ENCODE measurements around the gene DCST1. TPM values are rescaled to one million over a fixed set of nuclear protein-coding genes. Genes with fewer than 3 reads are reported as not detected.

Gene DCST1
- total and polyA plus RNA-seq, 2 of the 13 experiments (the other 11 are each of a cell fraction or from before 2014, with no cell fraction given) = 0.04 TPM; not detected in 1

DNA sequence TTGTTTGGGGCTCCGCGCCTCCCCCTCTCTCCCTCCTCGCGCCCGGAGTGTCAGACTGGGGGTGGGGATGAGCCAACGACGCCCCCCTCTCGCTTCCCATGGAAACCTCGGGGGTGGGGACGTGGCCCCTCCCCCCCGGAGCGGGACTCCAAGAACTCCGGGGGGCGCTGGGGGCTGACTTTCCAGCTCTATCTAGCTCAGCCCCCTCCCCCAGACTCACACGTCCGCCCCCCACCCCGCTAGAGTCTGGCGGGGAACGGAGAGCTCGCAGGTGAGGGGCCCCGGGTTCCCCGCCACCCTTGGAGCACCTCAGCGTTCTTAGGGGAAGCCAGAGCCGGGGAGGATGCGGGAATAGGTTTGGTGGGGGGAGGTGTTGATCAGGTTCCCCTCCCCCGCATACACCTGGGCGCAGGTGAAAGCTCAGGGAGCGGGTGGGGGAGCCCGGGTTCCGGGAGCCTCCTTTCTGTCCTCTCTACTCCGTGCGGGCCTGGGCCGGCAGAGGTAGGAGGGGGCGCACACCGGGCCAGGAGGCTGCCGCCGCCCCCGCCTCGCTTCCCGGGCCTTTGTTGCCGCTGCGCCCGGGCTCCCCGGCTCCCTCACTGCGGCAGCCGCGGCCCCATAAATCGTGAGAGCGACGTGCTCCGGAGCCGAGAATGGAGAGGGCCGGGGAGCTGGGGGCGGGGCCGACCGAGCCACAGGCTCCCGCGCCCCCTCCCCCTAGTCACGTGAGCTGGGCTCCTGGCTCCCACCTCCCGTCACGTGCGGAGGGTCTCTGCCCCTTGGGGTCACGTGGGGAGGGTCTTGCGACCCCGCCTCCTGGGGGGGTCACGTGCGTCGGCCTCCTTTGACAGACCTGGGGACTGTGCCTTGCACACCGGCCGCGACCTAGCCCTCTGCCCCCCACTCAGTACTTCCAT lies 46.9 kb downstream of the DCST1 start (continued):
- TF ChIP-seq, protein P1, sequence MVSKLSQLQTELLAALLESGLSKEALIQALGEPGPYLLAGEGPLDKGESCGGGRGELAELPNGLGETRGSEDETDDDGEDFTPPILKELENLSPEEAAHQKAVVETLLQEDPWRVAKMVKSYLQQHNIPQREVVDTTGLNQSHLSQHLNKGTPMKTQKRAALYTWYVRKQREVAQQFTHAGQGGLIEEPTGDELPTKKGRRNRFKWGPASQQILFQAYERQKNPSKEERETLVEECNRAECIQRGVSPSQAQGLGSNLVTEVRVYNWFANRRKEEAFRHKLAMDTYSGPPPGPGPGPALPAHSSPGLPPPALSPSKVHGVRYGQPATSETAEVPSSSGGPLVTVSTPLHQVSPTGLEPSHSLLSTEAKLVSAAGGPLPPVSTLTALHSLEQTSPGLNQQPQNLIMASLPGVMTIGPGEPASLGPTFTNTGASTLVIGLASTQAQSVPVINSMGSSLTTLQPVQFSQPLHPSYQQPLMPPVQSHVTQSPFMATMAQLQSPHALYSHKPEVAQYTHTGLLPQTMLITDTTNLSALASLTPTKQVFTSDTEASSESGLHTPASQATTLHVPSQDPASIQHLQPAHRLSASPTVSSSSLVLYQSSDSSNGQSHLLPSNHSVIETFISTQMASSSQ (IDR thresholded peaks at IDR 0.05; ENCODE audit: low read depth) = no peak
- TF ChIP-seq, protein P1 (CRISPR knock-in tag; IDR thresholded peaks at IDR 0.05; ENCODE audit: borderline replicate concordance) = no peak
- TF ChIP-seq HNRNPLL (IDR thresholded peaks at IDR 0.05; ENCODE audit: low read depth, low read length, poor library complexity, severe bottlenecking) = peak; percentile 45
- TF ChIP-seq KDM5B (CRISPR knock-in tag; IDR thresholded peaks at IDR 0.05; ENCODE audit: borderline replicate concordance) = peak; percentile 63
- no peak for TF ChIP-seq RFX3 (CRISPR knock-in tag; IDR thresholded peaks at IDR 0.05)
- no peak for TF ChIP-seq ZKSCAN8 (CRISPR knock-in tag; IDR thresholded peaks at IDR 0.05; ENCODE audit: borderline replicate concordance)
- TF ChIP-seq YEATS2 (CRISPR knock-in tag; IDR thresholded peaks at IDR 0.05; ENCODE audit: borderline replicate concordance) = no peak
- peak; percentile 46 for TF ChIP-seq RAD51 (IDR thresholded peaks at IDR 0.05; ENCODE audit: borderline replicate concordance)
- TF ChIP-seq ZNF75D (CRISPR knock-in tag; IDR thresholded peaks at IDR 0.05; ENCODE audit: borderline replicate concordance) = no peak
- TF ChIP-seq CBFB (CRISPR knock-in tag; IDR thresholded peaks at IDR 0.05) = no peak
- TF ChIP-seq ZNF10 (CRISPR knock-in tag; IDR thresholded peaks at IDR 0.05; ENCODE audit: borderline replicate concordance, low read depth) = no peak
- no peak for TF ChIP-seq GATAD2A (CRISPR knock-in tag; IDR thresholded peaks at IDR 0.05)
- no peak for TF ChIP-seq ZNF883 (CRISPR knock-in tag; IDR thresholded peaks at IDR 0.05; ENCODE audit: not compliant biosample characterization)
- no peak for TF ChIP-seq CCAR2 (optimal IDR thresholded peaks at IDR 0.05; ENCODE audit: low read depth, low read length)
- TF ChIP-seq ZNF788 (CRISPR knock-in tag; IDR thresholded peaks at IDR 0.05; ENCODE audit: borderline replicate concordance) = no peak
- TF ChIP-seq ZNF124 (CRISPR knock-in tag; IDR thresholded peaks at IDR 0.05) = no peak
- TF ChIP-seq ZNF282 (IDR thresholded peaks at IDR 0.05; ENCODE audit: partially characterized antibody) = no peak
- TF ChIP-seq ZBTB7A (CRISPR knock-in tag; IDR thresholded peaks at IDR 0.05) = peak; percentile 97
- TF ChIP-seq FOXP1 (IDR thresholded peaks at IDR 0.05) = no peak
- TF ChIP-seq FOXP1 (CRISPR knock-in tag; IDR thresholded peaks at IDR 0.05) = no peak
- no peak for TF ChIP-seq ZNF138 (CRISPR knock-in tag; IDR thresholded peaks at IDR 0.05; ENCODE audit: low read depth)
- TF ChIP-seq ZNF772 (CRISPR knock-in tag; IDR thresholded peaks at IDR 0.05) = no peak
- TF ChIP-seq ZNF460 (CRISPR knock-in tag; IDR thresholded peaks at IDR 0.05; ENCODE audit: borderline replicate concordance) = no peak
- TF ChIP-seq ZBTB7B (CRISPR knock-in tag; IDR thresholded peaks at IDR 0.05) = no peak
- TF ChIP-seq AGO1 (IDR thresholded peaks at IDR 0.05; ENCODE audit: low read depth, low read length, poor library complexity, severe bottlenecking) = no peak
- no peak for TF ChIP-seq ETV6 (CRISPR knock-in tag; conservative IDR thresholded peaks at IDR 0.05)
- TF ChIP-seq DR1 (CRISPR knock-in tag; IDR thresholded peaks at IDR 0.05) = no peak
- TF ChIP-seq FOXA3 (CRISPR knock-in tag; IDR thresholded peaks at IDR 0.05) = no peak
